HEK293 (cell line): ENCODE data around the gene VSIR.

Source experiments
- CTCF ChIA-PET: fragments of 350-600 bp; formaldehyde crosslinking; extraction: SDS; loops from one replicate; lab custom pipeline; 2021; ENCODE audit warnings: antibody characterized with exemption; lab: Yijun Ruan, JAX
- POLR2A ChIA-PET: fragments of 300-600 bp; formaldehyde crosslinking; extraction: SDS; loops from one replicate; lab custom pipeline; 2020; ENCODE audit warnings: antibody characterized with exemption, inconsistent platforms; lab: Yijun Ruan, JAX
- H3K27ac ChIP-seq: fragments of 200-500 bp; sonication (Bioruptor generic); 2 replicates; pipeline ENCODE4 v1.5.1; 2014; ENCODE audit warnings: low read depth, low read length, control low read depth, inconsistent platforms; ENCODE audit errors: extremely low read depth
- H3K36me3 ChIP-seq, 2 experiments: fragments of 200-500 bp in 1 of 2; sonication (Bioruptor generic) in 1 of 2; 1 replicate in 1 of 2; 2 replicates in 1 of 2; pipeline ENCODE4 v1.5.1; 2014 to 2017; ENCODE audit warnings: inconsistent platforms in 2 of 2, low read length in 2 of 2; ENCODE audit not compliant: control insufficient read depth in 2 of 2, insufficient read depth in 1 of 2
- H3K4me1 ChIP-seq: fragments of 200-500 bp; sonication (Bioruptor generic); 2 replicates; pipeline ENCODE4 v1.5.1; 2014; ENCODE audit warnings: mild to moderate bottlenecking, low read length, inconsistent platforms; ENCODE audit not compliant: control insufficient read depth, insufficient read depth
- H3K4me3 ChIP-seq: 2 replicates; pipeline ENCODE4 v1.5.1; 2011; ENCODE audit warnings: low read depth, mild to moderate bottlenecking, control low read depth, low read length, moderate library complexity
- H3K9me3 ChIP-seq: fragments of 200-500 bp; sonication (Bioruptor generic); 2 replicates; pipeline ENCODE4 v1.5.1; 2014; ENCODE audit warnings: low read depth, low read length, inconsistent platforms; ENCODE audit not compliant: control insufficient read depth, insufficient read depth
- ELK4 ChIP-seq: IDR thresholded peaks from 2 replicates; pipeline ENCODE4 v1.6.1; 2011; ENCODE audit warnings: mild to moderate bottlenecking, low read depth, low read length, borderline replicate concordance
- FEZF1 ChIP-seq: fragments of 450-650 bp; formaldehyde crosslinking; IDR thresholded peaks from 2 replicates; pipeline ENCODE4 v1.5.1; 2016; ENCODE audit warnings: missing biosample characterization, missing genetic modification characterization
- KLF1 ChIP-seq: fragments of 450-650 bp; formaldehyde crosslinking; IDR thresholded peaks from 2 replicates; pipeline ENCODE4 v1.5.1; 2016; ENCODE audit warnings: missing biosample characterization, missing genetic modification characterization
- KLF10 ChIP-seq: fragments of 450-650 bp; IDR thresholded peaks from 2 replicates; pipeline ENCODE4 v1.5.1; 2018; ENCODE audit warnings: missing biosample characterization, mild to moderate bottlenecking, missing genetic modification characterization
- MEIS1 ChIP-seq: sonication (generic); formaldehyde crosslinking; IDR thresholded peaks from 2 replicates; pipeline ENCODE4 v1.8.1; 2022; ENCODE audit warnings: missing genetic modification reagents, mild to moderate bottlenecking, borderline replicate concordance
- PRDM1 ChIP-seq: fragments of 450-650 bp; formaldehyde crosslinking; IDR thresholded peaks from 2 replicates; pipeline ENCODE4; 2016; ENCODE audit warnings: missing biosample characterization, missing genetic modification characterization
- ZFP41 ChIP-seq: fragments of 450-650 bp; formaldehyde crosslinking; IDR thresholded peaks from 2 replicates; pipeline ENCODE4 v1.5.1; 2016; ENCODE audit warnings: missing biosample characterization, missing genetic modification characterization, borderline replicate concordance
- ZNF114 ChIP-seq: fragments of 450-650 bp; formaldehyde crosslinking; IDR thresholded peaks from 2 replicates; pipeline ENCODE4 v1.5.0; 2017; ENCODE audit warnings: missing biosample characterization, missing genetic modification characterization
- ZNF2 ChIP-seq: fragments of 450-650 bp; formaldehyde crosslinking; IDR thresholded peaks from 2 replicates; pipeline ENCODE4 v1.5.1; 2016; ENCODE audit warnings: missing biosample characterization, missing genetic modification characterization
- ZNF211 ChIP-seq: fragments of 450-650 bp; formaldehyde crosslinking; IDR thresholded peaks from 2 replicates; pipeline ENCODE4 v1.5.1; 2016; ENCODE audit warnings: low read depth, missing biosample characterization, missing genetic modification characterization
- ZNF311 ChIP-seq: fragments of 450-650 bp; formaldehyde crosslinking; IDR thresholded peaks from 2 replicates; pipeline ENCODE4 v1.5.1; 2017; ENCODE audit warnings: missing biosample characterization, missing genetic modification characterization, borderline replicate concordance
- ZNF37A ChIP-seq: fragments of 450-650 bp; IDR thresholded peaks from 2 replicates; pipeline ENCODE4 v1.5.1; 2018; ENCODE audit warnings: missing biosample characterization, missing genetic modification characterization
- ZNF529 ChIP-seq: fragments of 450-650 bp; formaldehyde crosslinking; IDR thresholded peaks from 2 replicates; pipeline ENCODE4 v1.5.1; 2017; ENCODE audit warnings: missing genetic modification characterization, missing biosample characterization; ENCODE audit not compliant: insufficient replicate concordance
- ZNF777 ChIP-seq: fragments of 450-650 bp; formaldehyde crosslinking; IDR thresholded peaks from 2 replicates; pipeline ENCODE4 v1.5.1; 2017; ENCODE audit warnings: missing biosample characterization, missing genetic modification characterization, borderline replicate concordance
- TF ChIP-seq, protein P1 (sequence below): fragments of 450-650 bp; formaldehyde crosslinking; IDR thresholded peaks from 2 replicates; pipeline ENCODE4 v1.5.1; 2016; ENCODE audit warnings: missing biosample characterization, missing genetic modification characterization
- TF ChIP-seq, protein P2 (sequence below): fragments of 450-650 bp; formaldehyde crosslinking; IDR thresholded peaks from 2 replicates; pipeline ENCODE4 v1.5.1; 2016; ENCODE audit warnings: missing biosample characterization, missing genetic modification characterization

VSIR gene

GRCh38 chr10:71767420-71768035 is 5.8 kb downstream of the VSIR start:
- ChIA-PET CTCF (interaction anchor here (0.7 to 0.9 kb wide), 2 partner anchors 42 to 448 kb away, joined by 3 to 6 read pairs; no protein-coding TSS in a partner anchor), POLR2A (no interaction called here)

DNA sequence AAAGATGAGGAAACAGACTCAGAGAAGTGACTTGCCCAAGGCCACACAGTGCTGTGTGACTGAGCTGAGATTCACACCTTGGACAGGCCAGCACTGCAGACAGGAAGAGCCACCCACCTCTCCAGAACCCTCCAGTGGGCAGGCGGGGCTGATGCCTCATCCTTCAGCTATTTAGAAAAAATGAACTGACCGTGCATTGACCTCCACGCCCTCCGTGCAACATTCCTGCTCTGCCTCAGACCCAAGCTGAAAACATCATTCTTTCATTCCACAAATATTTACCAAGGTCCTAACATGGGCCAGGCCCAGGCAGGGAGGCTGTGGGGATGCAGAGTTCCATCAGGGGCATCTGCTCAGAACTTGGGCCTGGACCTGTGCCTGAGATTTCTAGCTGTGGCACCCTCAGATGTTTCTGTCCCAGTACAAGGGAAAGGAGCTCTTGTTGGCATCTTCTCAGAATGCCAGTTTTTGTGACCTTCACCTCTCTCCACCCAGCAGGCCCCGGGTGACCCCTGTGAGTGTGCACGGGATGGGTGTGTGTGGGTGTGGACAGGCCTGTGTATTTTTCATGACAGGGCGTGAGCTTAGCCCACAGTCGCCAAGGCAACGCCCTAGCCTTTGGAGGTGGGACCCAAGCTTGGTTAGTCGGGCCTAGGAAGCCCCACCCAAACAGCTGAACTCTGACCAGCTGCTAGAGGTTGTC is 6.5 kb downstream of the VSIR start:
- POLR2A ChIA-PET = no interaction called here
- Histone ChIP-seq H3K36me3 (no peaks in the 10 kb centered on the region), H3K27ac (no peak overlapping the region), H3K4me1 (no peaks in the 10 kb centered on the region), H3K9me3 (no peaks in the 10 kb centered on the region), H3K4me3 (no peak overlapping the region)
- CTCF ChIA-PET = interaction anchor here (0.6 to 0.9 kb wide), 3 partner anchors 41 to 447 kb away, joined by 3 to 6 read pairs (median 4); no protein-coding TSS in a partner anchor
- TF ChIP-seq ELK4 = no peak
- TF ChIP-seq KLF1 = peak; percentile 92

More at GRCh38 chr10:71767420-71768035, 5.8 kb downstream of the VSIR start:
- H3K36me3 ChIP-seq = no peaks in the 10 kb centered on the region
- TF ChIP-seq ZFP41 = no peak
- TF ChIP-seq KLF10 (tag by site-specific recombination) = no peak
- TF ChIP-seq ZNF211 (tag by site-specific recombination) = no peak
- TF ChIP-seq ZNF37A = no peak
- TF ChIP-seq, protein P1, sequence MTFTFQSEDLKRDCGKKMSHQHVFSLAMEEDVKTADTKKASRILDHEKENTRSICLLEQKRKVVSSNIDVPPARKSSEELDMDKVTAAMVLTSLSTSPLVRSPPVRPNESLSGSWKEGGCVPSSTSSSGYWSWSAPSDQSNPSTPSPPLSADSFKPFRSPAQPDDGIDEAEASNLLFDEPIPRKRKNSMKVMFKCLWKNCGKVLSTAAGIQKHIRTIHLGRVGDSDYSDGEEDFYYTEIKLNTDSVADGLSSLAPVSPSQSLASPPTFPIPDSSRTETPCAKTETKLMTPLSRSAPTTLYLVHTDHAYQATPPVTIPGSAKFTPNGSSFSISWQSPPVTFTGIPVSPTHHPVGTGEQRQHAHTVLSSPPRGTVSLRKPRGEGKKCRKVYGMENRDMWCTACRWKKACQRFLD (tag by site-specific recombination) = no peak
- TF ChIP-seq, protein P2, sequence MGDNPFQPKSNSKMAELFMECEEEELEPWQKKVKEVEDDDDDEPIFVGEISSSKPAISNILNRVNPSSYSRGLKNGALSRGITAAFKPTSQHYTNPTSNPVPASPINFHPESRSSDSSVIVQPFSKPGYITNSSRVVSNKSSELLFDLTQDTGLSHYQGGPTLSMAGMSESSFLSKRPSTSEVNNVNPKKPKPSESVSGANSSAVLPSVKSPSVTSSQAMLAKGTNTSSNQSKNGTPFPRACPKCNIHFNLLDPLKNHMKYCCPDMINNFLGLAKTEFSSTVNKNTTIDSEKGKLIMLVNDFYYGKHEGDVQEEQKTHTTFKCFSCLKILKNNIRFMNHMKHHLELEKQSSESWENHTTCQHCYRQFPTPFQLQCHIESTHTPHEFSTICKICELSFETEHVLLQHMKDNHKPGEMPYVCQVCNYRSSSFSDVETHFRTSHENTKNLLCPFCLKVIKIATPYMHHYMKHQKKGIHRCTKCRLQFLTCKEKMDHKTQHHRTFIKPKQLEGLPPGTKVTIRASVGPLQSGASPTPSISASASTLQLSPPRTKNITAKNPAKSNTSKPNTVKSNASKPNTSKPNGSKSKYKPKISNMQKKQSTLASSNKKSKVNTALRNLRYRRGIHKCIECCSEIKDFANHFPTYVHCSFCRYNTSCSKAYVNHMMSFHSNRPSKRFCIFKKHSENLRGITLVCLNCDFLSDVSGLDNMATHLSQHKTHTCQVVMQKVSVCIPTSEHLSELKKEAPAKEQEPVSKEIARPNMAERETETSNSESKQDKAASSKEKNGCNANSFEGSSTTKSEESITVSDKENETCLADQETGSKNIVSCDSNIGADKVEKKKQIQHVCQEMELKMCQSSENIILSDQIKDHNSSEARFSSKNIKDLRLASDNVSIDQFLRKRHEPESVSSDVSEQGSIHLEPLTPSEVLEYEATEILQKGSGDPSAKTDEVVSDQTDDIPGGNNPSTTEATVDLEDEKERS (tag by site-specific recombination) = no peak
- TF ChIP-seq ZNF777 = no peak
- H3K9me3 ChIP-seq = no peaks in the 10 kb centered on the region
- H3K4me1 ChIP-seq = no peaks in the 10 kb centered on the region; the same call in 1 of the 2 replicates
- H3K27ac ChIP-seq = no peak overlapping the region
- H3K4me3 ChIP-seq = no peak overlapping the region

DNA sequence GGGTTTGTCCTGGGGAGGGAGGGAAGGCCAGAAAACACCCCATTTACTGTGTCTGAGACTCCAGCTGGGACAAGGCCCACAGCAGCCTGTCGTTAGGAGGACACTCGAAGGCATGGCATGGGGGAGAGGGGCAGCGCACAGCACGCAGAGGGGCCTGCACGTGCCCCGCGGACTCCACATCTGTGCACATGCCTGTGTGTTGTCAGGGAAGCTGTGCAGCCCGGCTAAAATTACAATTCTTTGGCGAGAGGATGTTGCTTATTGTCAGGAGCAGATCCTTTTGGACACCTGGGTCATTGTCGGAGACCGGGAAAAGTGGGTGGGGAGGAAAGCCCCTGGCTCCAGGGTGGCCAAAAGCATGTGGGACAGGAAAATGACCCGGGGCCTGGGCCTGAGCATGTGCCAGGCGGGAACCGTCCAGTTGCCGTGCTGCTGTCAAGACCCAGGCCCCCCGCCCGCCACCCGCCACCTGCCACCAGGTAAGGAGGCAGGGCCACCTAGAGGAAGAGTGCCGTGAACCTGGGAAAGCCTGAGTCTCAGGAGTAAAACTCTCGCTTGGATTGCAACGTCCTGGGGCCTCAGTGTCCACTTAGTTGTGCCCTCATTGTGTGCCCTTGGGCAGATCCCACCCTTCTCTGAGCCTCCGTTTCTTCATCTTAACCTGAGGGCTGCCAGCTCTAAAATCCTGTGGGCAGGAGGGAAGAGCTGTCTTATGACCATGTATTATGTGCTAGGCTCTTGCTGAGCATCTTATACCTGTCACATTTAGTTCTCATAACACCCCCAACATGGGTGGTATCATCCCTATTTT is 7.2 kb downstream of the VSIR start:
- H3K36me3 ChIP-seq = no peaks in the 10 kb centered on the region
- H3K4me3 ChIP-seq = no peak overlapping the region
- H3K9me3 ChIP-seq = no peaks in the 10 kb centered on the region
- ChIA-PET POLR2A (no interaction called here), CTCF (interaction anchor here (0.6 kb wide), 1 partner anchor 279 kb away, joined by 4 read pairs; no protein-coding TSS in a partner anchor)
- H3K4me1 ChIP-seq = no peaks in the 10 kb centered on the region
- no peak overlapping the region for H3K27ac ChIP-seq
- TF ChIP-seq ZNF2 (no peak), ZNF311 (tag by site-specific recombination) (no peak), PRDM1 (tag by site-specific recombination) (no peak), ZNF529 (tag by site-specific recombination) (no peak), ZNF114 (no peak), FEZF1 (no peak), MEIS1 (CRISPR knock-in tag) (no peak)
